Activated T-helper 2 cell treated with anti-CD3 and anti-CD28 coated beads, Interferon-gamma antibody, Interleukin-2, Interleukin-4, amounts not matched to agents 10 μg/mL and 5 μg/mL and 100 μg/mL, durations not matched to agents 14 hours and 24 hours and 36 hours (primary cell): ENCODE data around the gene C1orf122. TPM values are rescaled to one million over a fixed set of nuclear protein-coding genes. Genes with fewer than 3 reads are reported as not detected.

ENCODE experiments used
- total RNA-seq: library from RNA; stranded (reverse); gene quantifications from 2 replicates; pipeline ENCODE4 v1.2.3, GENCODE V29; 2022

The C1orf122 gene
- total RNA-seq, 1 donor from 2014 or later: 24.5 TPM

Other genes starting within 250 kb of the C1orf122 start
- gene GNL2, start 211.9 kb upstream of the C1orf122 start, total RNA-seq: 95.6 and 98.0 TPM in 2 replicates
- gene RSPO1, start 172.9 kb upstream of the C1orf122 start, total RNA-seq: not detected in 2 replicates
- 41.2 TPM in 2 replicates for gene CDCA8, start 115.3 kb upstream of the C1orf122 start, total RNA-seq
- gene EPHA10, start 42.7 kb upstream of the C1orf122 start, total RNA-seq: 0.21 TPM in 1 of 2 replicates, not detected in the other
- gene MANEAL, start 13.9 kb upstream of the C1orf122 start, total RNA-seq: 0.94 and 1.1 TPM in 2 replicates
- 45.2 and 46.5 TPM in 2 replicates for gene YRDC, start 418 bp downstream of the C1orf122 start, total RNA-seq
- gene MTF1, start 51.8 kb downstream of the C1orf122 start, total RNA-seq: 24.8 and 27.8 TPM in 2 replicates
- 23.1 and 24.2 TPM in 2 replicates for gene INPP5B, start 139.3 kb downstream of the C1orf122 start, total RNA-seq
- 105 and 112 TPM in 2 replicates for gene SF3A3, start 182.2 kb downstream of the C1orf122 start, total RNA-seq
- 30.1 and 33.3 TPM in 2 replicates for gene FHL3, start 197.7 kb downstream of the C1orf122 start, total RNA-seq
- gene UTP11, start 204.9 kb downstream of the C1orf122 start, total RNA-seq: 78.8 and 79.0 TPM in 2 replicates
- 0.32 and 0.48 TPM in 2 replicates for gene POU3F1, start 239.0 kb downstream of the C1orf122 start, total RNA-seq